HG02610 (cell line): Measurements from ENCODE around the gene RNF187.

Source experiments
- ATAC-seq: cut with Tn5 transposase; IDR thresholded peaks from one replicate; pipeline ENCODE4 v1.9.1; 2021; ENCODE audit warnings: mild to moderate bottlenecking, moderate library complexity; ENCODE audit not compliant: unreplicated experiment

The RNF187 gene

DNA sequence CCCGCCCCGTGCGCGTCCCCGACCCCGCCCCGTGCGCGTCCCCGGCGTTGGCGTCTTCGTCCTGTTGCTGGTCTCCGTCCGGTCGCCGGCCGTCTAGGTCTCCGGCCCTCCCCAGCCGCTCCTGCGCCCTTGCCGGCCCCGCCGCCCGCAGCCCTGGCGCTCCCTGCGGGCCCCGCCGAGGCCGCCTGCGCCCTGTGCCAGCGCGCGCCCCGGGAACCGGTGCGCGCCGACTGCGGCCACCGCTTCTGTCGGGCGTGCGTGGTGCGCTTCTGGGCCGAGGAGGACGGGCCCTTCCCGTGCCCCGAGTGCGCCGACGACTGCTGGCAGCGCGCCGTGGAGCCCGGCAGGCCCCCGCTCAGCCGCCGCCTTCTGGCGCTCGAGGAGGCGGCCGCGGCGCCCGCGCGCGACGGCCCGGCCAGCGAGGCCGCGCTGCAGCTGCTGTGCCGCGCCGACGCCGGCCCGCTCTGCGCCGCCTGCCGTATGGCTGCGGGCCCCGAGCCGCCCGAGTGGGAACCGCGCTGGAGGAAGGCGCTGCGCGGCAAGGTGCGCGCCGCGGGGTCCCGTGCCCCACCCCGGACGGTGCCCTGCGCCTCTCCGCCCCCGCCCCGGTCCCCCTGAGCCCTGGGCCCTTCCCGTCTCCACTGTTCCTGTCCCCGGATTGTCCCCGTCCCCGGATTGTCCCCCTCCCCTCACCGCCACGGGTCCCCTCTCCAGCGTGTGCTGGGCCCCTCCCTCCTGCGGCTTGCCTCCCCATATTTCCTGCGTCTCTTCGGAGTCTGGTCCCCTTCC is at the start of gene RNF187:
Gene RNF187 (plus strand): TSS at position 47 of the 789 bp plus-strand sequence.
- peak; percentile 65 for ATAC-seq

- ATAC-seq = no peak
Measured at GRCh38 chr1:228437424-228437962, 49.7 kb upstream of the RNF187 start.

DNA sequence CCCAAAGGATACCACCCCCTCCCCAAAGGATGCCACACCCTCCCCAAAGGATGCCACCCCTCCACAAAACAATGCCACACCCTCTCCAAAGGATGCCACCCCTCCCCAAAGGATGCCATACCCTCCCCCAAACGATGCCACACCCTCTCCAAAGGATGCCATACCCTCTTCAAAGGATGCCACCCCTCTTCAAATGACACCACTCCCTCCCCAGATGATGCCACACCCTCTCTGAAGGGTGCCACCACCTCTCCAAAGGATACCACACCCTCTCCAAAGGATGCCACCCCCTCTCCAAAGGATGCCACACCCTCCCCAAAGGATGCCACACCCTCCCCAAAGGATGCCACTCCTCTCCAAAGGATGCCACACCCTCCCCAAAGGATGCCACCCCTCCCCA is 48.9 kb upstream of the RNF187 start:
- no peak for ATAC-seq

- ATAC-seq = no peak
Measured at GRCh38 chr1:228440761-228441500, 46.3 kb upstream of the RNF187 start.

- ATAC-seq = no peak
Measured at GRCh38 chr1:228443395-228443794, 43.8 kb upstream of the RNF187 start.

DNA sequence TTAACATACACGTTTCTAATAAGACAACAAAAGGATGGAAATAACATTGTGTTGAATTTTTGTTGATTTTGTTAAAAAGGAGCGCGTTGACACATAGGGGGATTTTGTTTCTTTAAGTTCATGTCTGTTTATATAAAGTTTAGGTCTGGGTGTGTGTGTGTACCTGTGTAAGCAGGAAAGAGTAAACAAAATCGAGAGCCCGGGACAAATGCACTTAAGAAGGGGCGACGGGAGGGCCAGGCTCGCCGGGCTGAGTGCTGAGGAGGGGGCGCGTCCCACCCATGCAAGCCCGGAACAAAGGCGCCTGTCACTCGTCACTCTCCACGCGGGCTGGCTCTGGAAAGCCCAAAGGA is 41.7 kb upstream of the RNF187 start:
- no peak for ATAC-seq

DNA sequence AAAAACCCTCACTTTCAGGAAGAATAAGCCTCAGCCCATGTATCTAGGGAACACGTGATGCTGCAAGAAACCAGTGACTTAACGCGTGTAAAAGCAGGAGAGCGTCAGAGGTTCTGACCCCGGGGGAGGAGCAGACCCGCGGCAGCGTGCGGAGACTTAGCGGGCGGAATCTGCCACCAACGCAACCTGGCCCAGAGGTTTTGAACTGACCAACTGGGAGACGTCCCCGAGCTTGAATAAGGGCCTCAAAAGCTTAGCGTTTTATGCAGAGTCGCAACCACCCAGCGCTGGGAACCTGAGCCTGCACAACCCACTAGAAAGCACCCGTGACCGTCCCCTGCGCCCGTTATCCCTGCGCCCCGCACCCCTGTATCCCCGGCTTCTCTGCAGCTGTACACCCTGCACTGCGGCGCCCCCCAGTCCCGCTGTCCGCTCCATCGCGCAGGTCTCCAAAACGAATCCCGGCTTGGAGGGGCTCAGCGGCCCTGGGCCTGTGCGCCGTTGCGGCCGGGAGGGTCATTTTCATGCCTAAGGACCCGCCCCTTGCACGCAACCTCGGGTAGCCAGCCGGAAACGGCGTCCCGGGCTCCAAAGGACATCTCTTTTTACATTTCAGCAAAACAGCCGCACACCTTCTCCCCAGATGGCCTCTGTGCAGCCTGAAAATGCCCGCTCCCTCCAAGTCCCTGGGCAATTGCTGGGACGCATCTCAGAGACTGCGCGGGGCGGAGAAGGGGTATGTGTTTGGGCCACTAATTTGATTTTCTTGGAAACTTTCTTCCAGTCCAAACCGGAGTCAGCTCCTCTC is 41.1 kb upstream of the RNF187 start:
- no peak for ATAC-seq

DNA sequence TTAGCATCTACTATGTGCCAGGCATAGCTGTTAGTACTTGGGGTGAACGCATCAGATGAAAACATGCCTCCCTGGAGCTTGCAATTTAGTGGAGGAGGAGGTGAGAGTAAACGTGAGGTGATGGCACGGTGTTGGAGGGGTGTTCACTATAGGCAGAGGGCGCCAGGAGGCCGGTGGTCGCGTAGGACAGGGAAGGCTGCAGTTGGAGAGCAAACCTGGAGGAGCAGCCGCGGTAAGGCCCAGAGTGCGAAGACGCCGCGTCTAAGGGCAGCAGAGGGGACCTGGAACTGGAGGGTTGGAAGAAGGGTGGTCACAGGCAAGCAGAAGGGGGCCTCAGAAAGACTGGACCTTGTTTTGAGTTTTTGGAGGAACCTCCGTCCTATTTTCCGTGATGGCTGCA is 40.3 kb upstream of the RNF187 start:
- no peak for ATAC-seq

- no peak for ATAC-seq
Measured at GRCh38 chr1:228448372-228448771, 38.8 kb upstream of the RNF187 start.

- no peak for ATAC-seq
Measured at GRCh38 chr1:228450200-228450599, 37.0 kb upstream of the RNF187 start.

DNA sequence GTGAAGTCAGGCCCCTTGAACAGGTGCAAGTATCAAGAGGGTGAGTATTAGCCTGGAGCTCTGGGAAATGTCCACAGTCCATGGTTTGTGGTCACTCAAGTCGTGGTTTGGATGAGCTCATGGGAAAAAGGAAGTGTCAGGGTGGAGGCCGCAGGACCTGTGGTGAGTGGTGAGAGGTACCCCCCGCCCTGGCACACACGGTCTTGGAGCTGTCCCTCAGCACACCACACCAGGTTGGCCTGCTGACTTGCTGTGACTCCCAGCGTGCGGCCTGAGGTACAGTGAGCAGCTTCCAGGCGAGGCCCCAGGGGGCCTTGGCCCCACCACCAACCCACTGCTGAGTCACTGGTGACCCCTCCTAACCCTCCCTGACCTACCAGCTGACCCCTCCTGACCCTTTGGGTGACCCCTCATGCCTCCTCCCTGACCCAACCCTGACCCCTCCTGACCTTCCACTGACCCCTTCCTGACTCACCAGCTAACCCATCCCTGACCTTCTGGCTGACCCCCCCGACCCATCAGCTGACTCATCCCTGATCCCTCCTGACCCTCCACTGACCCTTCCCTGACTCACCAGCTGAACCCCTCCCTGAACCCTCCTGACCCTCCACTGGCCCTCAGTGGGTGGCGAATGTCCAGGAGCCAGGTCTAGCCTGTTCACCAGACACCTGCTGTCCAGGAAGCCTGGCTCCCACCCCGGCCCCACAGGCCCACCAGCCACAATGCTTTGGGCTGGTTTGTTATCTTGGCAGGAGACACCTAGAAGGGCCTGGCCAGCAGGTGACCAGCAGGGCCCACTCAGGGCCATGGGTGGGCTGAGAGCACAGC is 34.8 kb upstream of the RNF187 start:
- no peak for ATAC-seq

GRCh38 chr1:228453022-228453560 is 34.1 kb upstream of the RNF187 start:
- ATAC-seq = no peak

DNA sequence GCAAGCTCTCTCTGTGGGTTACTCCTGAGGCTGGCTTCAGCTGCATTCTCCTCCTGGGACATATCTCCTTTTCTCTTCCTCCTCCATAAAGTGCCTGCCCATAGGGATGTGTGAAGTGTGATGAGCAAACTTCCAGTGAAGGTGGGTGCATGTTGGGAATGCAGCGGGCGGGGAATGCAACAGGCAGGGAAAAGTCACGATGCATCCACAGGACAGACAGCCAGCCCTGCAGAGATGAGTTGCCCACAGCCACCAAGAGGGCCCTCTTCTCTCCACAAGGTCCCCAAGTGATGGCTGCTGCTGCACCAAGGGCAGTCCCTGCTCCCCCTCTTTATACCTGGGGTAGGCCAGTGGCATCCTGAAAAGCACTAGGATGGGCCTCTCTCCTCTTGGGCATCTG is 33.6 kb upstream of the RNF187 start:
- no peak for ATAC-seq

DNA sequence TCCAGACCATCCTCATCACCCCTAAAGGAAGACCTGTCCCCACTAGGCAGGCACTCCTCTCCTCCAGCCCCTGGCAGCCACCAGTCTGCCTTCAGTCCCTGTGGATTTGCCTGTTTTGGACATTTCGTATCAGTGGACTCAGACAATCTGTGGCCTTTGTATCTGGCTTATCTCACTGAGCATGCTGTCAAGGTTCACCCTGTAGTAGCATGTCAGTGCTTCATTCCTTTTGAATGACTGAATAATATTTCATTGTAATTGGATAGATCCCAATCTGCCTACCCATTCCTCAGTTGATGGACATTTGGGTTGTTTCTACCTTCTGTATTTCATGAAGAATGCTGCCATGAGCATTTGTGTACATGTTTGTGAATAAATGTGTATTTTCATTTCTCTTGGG is 32.9 kb upstream of the RNF187 start:
- no peak for ATAC-seq

- ATAC-seq = no peak
Measured at GRCh38 chr1:228455715-228456114, 31.5 kb upstream of the RNF187 start.

DNA sequence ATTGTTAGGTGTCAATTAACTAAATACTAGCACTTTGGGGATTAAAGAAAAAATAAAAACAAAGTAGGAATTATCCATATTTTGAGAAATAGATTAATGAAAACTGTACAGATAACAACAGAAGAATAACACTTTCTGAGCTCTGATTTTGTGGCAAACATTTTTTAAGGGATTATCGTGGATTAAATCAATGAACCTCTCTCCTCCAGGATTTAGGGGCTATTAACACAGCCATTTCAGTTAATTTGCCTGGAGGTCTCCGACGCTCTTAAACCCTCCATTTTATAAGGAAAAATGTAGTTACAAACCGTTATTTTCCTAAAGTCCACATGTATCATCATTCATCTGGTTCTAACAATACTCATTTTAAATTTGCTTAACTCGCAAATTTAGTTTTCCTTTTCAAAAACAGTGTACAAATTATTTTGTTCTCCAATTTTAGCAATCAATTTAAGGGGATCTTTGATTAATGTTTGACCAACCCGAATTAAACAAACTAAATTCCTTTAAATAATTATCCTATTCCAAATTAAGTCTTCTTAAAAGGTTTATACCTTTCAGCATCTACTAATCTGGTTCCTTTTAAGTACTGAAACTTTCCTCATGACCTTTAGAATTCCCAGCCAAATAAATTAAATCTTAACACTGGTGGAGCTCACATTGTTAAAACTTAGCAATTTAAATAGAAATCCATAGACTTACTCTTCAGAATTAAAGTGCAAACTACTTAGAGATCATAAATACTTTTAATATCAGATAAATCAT is 30.7 kb upstream of the RNF187 start:
- ATAC-seq = no peak

GRCh38 chr1:228457017-228457395 is 30.2 kb upstream of the RNF187 start:
- no peak for ATAC-seq

- peak; percentile 76 for ATAC-seq
Measured at GRCh38 chr1:228457396-228458176, 29.6 kb upstream of the RNF187 start.
